ENCODE measurements around the gene RASSF9. TPM values are rescaled to one million over a fixed set of nuclear protein-coding genes. Genes with fewer than 3 reads are reported as not detected.

Gene RASSF9
- total RNA-seq, 1 experiment from 2014 or later = not detected

GRCh38 chr12:85866986-85867776 lies 31.0 kb upstream of the RASSF9 start:
- H3K9ac ChIP-seq (ENCODE audit: low read length) = no peak overlapping the region

GRCh38 chr12:85865890-85866289 lies 29.7 kb upstream of the RASSF9 start:
- Histone ChIP-seq H3F3A (ENCODE audit: low read length, unreplicated experiment) (no peaks in the 10 kb centered on the region), H3K36me3 (ENCODE audit: low read depth, low read length) (no peaks in the 10 kb centered on the region), H3K27me3 (ENCODE audit: low read length) (no peaks in the 10 kb centered on the region), H3K79me2 (ENCODE audit: low read length) (no peaks in the 10 kb centered on the region), H3K9me2 (replicated peaks; ENCODE audit: low read length) (no peaks in the 10 kb centered on the region), H2AFZ (ENCODE audit: low read length) (no peak overlapping the region), H3K4me3 (ENCODE audit: low read length) (no peak overlapping the region), H3K4me2 (ENCODE audit: low read length) (no peak overlapping the region), H3K27ac (ENCODE audit: low read length) (no peak overlapping the region), H3K4me1 (ENCODE audit: insufficient read depth, low read length) (no peaks in the 10 kb centered on the region), H3K9ac (ENCODE audit: low read length) (no peak overlapping the region), H3K9me3 (ENCODE audit: low read length) (no peaks in the 10 kb centered on the region), H4K20me1 (ENCODE audit: low read length) (no peaks in the 10 kb centered on the region)
- intact Hi-C loops (cut with micrococcal nuclease) = loop anchor here (5.0 kb wide), 1 partner anchor 64 kb away; no protein-coding TSS in a partner anchor
- no peak for DNase-seq
- ChIA-PET POLR2A (ENCODE audit: unreplicated experiment) (no interaction called here), CTCF (no interaction called here)
- ATAC-seq = no peak
- BruUV-seq (replicated peaks) = no TSS peak
- TF ChIP-seq EZH2 (IDR thresholded peaks at IDR 0.05; ENCODE audit: low read length, unreplicated experiment) (no peak), EZH2phosphoT487 (IDR thresholded peaks at IDR 0.05; ENCODE audit: borderline replicate concordance, low read length) (no peak)
- TF ChIP-seq, protein P1, sequence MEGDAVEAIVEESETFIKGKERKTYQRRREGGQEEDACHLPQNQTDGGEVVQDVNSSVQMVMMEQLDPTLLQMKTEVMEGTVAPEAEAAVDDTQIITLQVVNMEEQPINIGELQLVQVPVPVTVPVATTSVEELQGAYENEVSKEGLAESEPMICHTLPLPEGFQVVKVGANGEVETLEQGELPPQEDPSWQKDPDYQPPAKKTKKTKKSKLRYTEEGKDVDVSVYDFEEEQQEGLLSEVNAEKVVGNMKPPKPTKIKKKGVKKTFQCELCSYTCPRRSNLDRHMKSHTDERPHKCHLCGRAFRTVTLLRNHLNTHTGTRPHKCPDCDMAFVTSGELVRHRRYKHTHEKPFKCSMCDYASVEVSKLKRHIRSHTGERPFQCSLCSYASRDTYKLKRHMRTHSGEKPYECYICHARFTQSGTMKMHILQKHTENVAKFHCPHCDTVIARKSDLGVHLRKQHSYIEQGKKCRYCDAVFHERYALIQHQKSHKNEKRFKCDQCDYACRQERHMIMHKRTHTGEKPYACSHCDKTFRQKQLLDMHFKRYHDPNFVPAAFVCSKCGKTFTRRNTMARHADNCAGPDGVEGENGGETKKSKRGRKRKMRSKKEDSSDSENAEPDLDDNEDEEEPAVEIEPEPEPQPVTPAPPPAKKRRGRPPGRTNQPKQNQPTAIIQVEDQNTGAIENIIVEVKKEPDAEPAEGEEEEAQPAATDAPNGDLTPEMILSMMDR (conservative IDR thresholded peaks at IDR 0.05; ENCODE audit: low read depth, low read length) = no peak

More at GRCh38 chr12:85866986-85867776, 31.0 kb upstream of the RASSF9 start:
- Histone ChIP-seq H3K9me2 (replicated peaks; ENCODE audit: low read length) (no peaks in the 10 kb centered on the region), H3K36me3 (ENCODE audit: low read depth, low read length) (no peaks in the 10 kb centered on the region), H3K79me2 (ENCODE audit: low read length) (no peaks in the 10 kb centered on the region), H3F3A (ENCODE audit: low read length, unreplicated experiment) (no peaks in the 10 kb centered on the region), H4K20me1 (ENCODE audit: low read length) (no peaks in the 10 kb centered on the region), H3K27ac (ENCODE audit: low read length) (no peak overlapping the region), H2AFZ (ENCODE audit: low read length) (no peak overlapping the region), H3K4me3 (ENCODE audit: low read length) (no peak overlapping the region), H3K27me3 (ENCODE audit: low read length) (no peaks in the 10 kb centered on the region), H3K4me1 (ENCODE audit: insufficient read depth, low read length) (no peaks in the 10 kb centered on the region), H3K9me3 (ENCODE audit: low read length) (no peaks in the 10 kb centered on the region), H3K4me2 (ENCODE audit: low read length) (no peak overlapping the region)
- no TSS peak for BruUV-seq (replicated peaks)
- POLR2A ChIA-PET (ENCODE audit: unreplicated experiment) = interaction anchor here (0.6 kb wide), 1 partner anchor 188 kb away, joined by 4 read pairs; no protein-coding TSS in a partner anchor
- CTCF ChIA-PET = interaction anchor here (0.5 to 1.7 kb wide), 10 partner anchors 31 to 402 kb away, joined by 3 to 21 read pairs (median 4); partner anchors contain the start of gene RASSF9
- TF ChIP-seq, protein P1 (conservative IDR thresholded peaks at IDR 0.05; ENCODE audit: low read depth, low read length) = peak; percentile 90
- TF ChIP-seq EZH2phosphoT487 (IDR thresholded peaks at IDR 0.05; ENCODE audit: borderline replicate concordance, low read length) (no peak), EZH2 (IDR thresholded peaks at IDR 0.05; ENCODE audit: low read length, unreplicated experiment) (no peak)
- DNase-seq = peak; percentile 72
- intact Hi-C loops (cut with micrococcal nuclease) = loop anchor here (1.0 to 5.0 kb wide), 3 partner anchors 65 to 399 kb away; no protein-coding TSS in a partner anchor
- peak; percentile 79 for ATAC-seq

DNA sequence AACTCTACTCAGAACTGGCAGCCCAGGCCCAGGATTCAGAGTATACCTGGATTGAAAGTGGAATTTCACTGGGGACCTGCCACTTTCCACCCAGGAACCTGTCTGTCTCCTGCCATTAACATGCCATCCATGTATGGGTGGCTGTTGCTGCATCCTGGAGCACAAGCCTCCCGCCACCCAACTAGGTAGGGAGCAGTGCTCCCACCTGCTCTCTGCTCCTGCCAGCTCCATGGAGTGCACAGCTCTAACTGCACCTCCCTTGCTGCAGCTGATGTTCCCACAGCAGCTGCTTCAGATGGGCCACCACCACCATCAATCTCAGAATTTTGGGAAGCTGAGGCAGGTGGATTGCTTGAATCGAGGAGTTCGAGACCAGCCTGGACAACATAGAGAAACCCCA lies 20.8 kb upstream of the RASSF9 start:
- no peak for TF ChIP-seq EZH2 (IDR thresholded peaks at IDR 0.05; ENCODE audit: low read length, unreplicated experiment)
- TF ChIP-seq EZH2phosphoT487 (IDR thresholded peaks at IDR 0.05; ENCODE audit: borderline replicate concordance, low read length) = no peak
- TF ChIP-seq, protein P1 (conservative IDR thresholded peaks at IDR 0.05; ENCODE audit: low read depth, low read length) = no peak
- H3K27ac ChIP-seq (ENCODE audit: low read length) = no peak overlapping the region
- no peak overlapping the region for H2AFZ ChIP-seq (ENCODE audit: low read length)
- no peak overlapping the region for H3K9ac ChIP-seq (ENCODE audit: low read length)
- H4K20me1 ChIP-seq (ENCODE audit: low read length) = no peaks in the 10 kb centered on the region
- DNase-seq = no peak
- H3K4me2 ChIP-seq (ENCODE audit: low read length) = no peak overlapping the region
- H3K79me2 ChIP-seq (ENCODE audit: low read length) = no peaks in the 10 kb centered on the region
- H3K4me1 ChIP-seq (ENCODE audit: insufficient read depth, low read length) = no peaks in the 10 kb centered on the region
- no peak overlapping the region for H3K4me3 ChIP-seq (ENCODE audit: low read length)
- intact Hi-C loops (cut with micrococcal nuclease) = no loop called here
- ATAC-seq = no peak
- H3K36me3 ChIP-seq (ENCODE audit: low read depth, low read length) = no peaks in the 10 kb centered on the region
- H3F3A ChIP-seq (ENCODE audit: low read length, unreplicated experiment) = no peaks in the 10 kb centered on the region
- no peaks in the 10 kb centered on the region for H3K9me2 ChIP-seq (replicated peaks; ENCODE audit: low read length)
- ChIA-PET CTCF (no interaction called here), POLR2A (ENCODE audit: unreplicated experiment) (no interaction called here)
- no peaks in the 10 kb centered on the region for H3K27me3 ChIP-seq (ENCODE audit: low read length)
- H3K9me3 ChIP-seq (ENCODE audit: low read length) = no peaks in the 10 kb centered on the region
- BruUV-seq (replicated peaks) = no TSS peak
